ENCODE results near the gene CD96.
"Not testable (repeated sequence)": the region's sequence is repeated elsewhere in the genome, so short reads cannot be mapped to it uniquely, and the experiment has no call there.

Gene CD96

DNA sequence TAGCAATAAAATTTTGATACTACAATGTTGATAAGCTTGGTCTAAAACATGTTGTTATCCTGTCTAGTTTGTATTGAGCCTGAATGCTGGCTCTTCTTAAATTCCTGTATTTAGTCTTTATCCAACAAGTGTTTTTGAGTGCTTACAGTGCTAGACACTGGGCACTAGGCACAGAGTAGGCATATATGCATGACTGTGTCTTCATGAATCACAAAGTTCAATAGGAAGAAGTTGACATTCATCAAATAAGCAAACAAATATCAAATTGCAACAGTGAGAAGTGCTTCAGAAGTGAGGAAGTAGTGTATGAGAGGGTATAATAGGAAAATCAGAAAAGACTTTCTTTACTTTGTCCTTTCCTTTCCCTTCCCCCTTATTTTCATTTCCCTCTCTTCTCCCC lies 6.8 kb downstream of the CD96 start:
- no peaks in the 10 kb centered on the region for H3K9me3 ChIP-seq (replicated peaks in 1 of 2; ENCODE audit: control insufficient read depth in 2 of 2, insufficient read depth in 1 of 2, low read depth in 1 of 2, low read length in 2 of 2)
- H3K4me3 ChIP-seq (ENCODE audit: low read length in 2 of 2), result no peak overlapping the region
- no peak overlapping the region for H3K18ac ChIP-seq (ENCODE audit: low read length)
- no peak overlapping the region for H2AFZ ChIP-seq (ENCODE audit: low read length)
- no peak overlapping the region for H2AK5ac ChIP-seq (ENCODE audit: low read depth, low read length)
- no peak overlapping the region for H2BK5ac ChIP-seq (ENCODE audit: low read length)
- H3K4me1 ChIP-seq (ENCODE audit: control insufficient read depth in 2 of 2, insufficient read depth in 1 of 2, low read depth in 1 of 2, low read length in 2 of 2), result no peaks in the 10 kb centered on the region
- no peak overlapping the region for H3K4ac ChIP-seq (ENCODE audit: low read length)
- H3K79me1 ChIP-seq (ENCODE audit: low read depth, low read length), result no peaks in the 10 kb centered on the region
- no peak overlapping the region for H2BK12ac ChIP-seq (ENCODE audit: low read length)
- H4K8ac ChIP-seq (ENCODE audit: low read depth, low read length), result no peak overlapping the region
- no peak overlapping the region for H2BK15ac ChIP-seq (ENCODE audit: low read length)
- H3K36me3 ChIP-seq (replicated peaks in 1 of 2; ENCODE audit: control insufficient read depth in 2 of 2, insufficient read depth in 2 of 2, low read length in 2 of 2), result no peaks in the 10 kb centered on the region
- H4K91ac ChIP-seq (ENCODE audit: low read depth, low read length, poor library complexity), result no peak overlapping the region
- no peak overlapping the region for H3K23ac ChIP-seq (ENCODE audit: low read depth, low read length, poor library complexity)
- no peak overlapping the region for H3K9ac ChIP-seq (ENCODE audit: low read depth, low read length, poor library complexity)
- H3K4me2 ChIP-seq (ENCODE audit: insufficient read depth, low read length, poor library complexity, severe bottlenecking), result no peak overlapping the region
- DNase-seq (ENCODE audit: low spot score), result no peak
- no peaks in the 10 kb centered on the region for H3K27me3 ChIP-seq (ENCODE audit: control insufficient read depth in 3 of 3, insufficient read depth in 3 of 3, low read depth in 1 of 3, low read length in 3 of 3)
- no peak overlapping the region for H3K14ac ChIP-seq (ENCODE audit: low read length)
- H2BK120ac ChIP-seq (ENCODE audit: low read depth, low read length), result no peak overlapping the region
- H3K27ac ChIP-seq (replicated peaks; ENCODE audit: low read length), result no peak overlapping the region

DNA sequence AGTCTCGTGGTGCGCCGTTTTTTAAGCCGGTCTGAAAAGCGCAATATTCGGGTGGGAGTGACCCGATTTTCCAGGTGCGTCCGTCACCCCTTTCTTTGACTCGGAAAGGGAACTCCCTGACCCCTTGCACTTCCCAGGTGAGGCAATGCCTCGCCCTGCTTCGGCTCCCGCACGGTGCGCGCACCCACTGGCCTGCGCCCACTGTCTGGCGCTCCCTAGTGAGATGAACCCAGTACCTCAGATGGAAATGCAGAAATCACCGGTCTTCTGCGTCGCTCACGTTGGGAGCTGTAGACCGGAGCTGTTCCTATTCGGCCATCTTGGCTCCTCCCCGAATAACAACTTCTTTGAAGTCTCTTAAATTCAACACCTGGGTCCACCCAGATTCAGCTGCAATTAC lies 19.9 kb downstream of the CD96 start:
- not testable (repeated sequence) for H3K4me3 ChIP-seq (ENCODE audit: low read length in 2 of 2); H3K4me1 ChIP-seq (ENCODE audit: control insufficient read depth in 2 of 2, insufficient read depth in 1 of 2, low read depth in 1 of 2, low read length in 2 of 2); H3K4me2 ChIP-seq (ENCODE audit: insufficient read depth, low read length, poor library complexity, severe bottlenecking); H2BK15ac ChIP-seq (ENCODE audit: low read length); H3K9ac ChIP-seq (ENCODE audit: low read depth, low read length, poor library complexity); H2AFZ ChIP-seq (ENCODE audit: low read length); H3K27ac ChIP-seq (replicated peaks; ENCODE audit: low read length); H4K8ac ChIP-seq (ENCODE audit: low read depth, low read length); H2BK120ac ChIP-seq (ENCODE audit: low read depth, low read length); H3K23ac ChIP-seq (ENCODE audit: low read depth, low read length, poor library complexity); H3K79me1 ChIP-seq (ENCODE audit: low read depth, low read length); H2BK12ac ChIP-seq (ENCODE audit: low read length); H2BK5ac ChIP-seq (ENCODE audit: low read length); H3K27me3 ChIP-seq (ENCODE audit: control insufficient read depth in 3 of 3, insufficient read depth in 3 of 3, low read depth in 1 of 3, low read length in 3 of 3); H3K18ac ChIP-seq (ENCODE audit: low read length); H3K14ac ChIP-seq (ENCODE audit: low read length); DNase-seq (ENCODE audit: low spot score); H3K4ac ChIP-seq (ENCODE audit: low read length); H4K91ac ChIP-seq (ENCODE audit: low read depth, low read length, poor library complexity); H3K9me3 ChIP-seq (replicated peaks in 1 of 2; ENCODE audit: control insufficient read depth in 2 of 2, insufficient read depth in 1 of 2, low read depth in 1 of 2, low read length in 2 of 2); H2AK5ac ChIP-seq (ENCODE audit: low read depth, low read length); H3K36me3 ChIP-seq (replicated peaks in 1 of 2; ENCODE audit: control insufficient read depth in 2 of 2, insufficient read depth in 2 of 2, low read length in 2 of 2)
- no CpG with 5 or more reads among the region's 25 CpGs for WGBS, 2 donors (ENCODE audit: extremely low coverage in 2 of 2, insufficient read length in 2 of 2, insufficient replicate concordance in 1 of 2)

DNA sequence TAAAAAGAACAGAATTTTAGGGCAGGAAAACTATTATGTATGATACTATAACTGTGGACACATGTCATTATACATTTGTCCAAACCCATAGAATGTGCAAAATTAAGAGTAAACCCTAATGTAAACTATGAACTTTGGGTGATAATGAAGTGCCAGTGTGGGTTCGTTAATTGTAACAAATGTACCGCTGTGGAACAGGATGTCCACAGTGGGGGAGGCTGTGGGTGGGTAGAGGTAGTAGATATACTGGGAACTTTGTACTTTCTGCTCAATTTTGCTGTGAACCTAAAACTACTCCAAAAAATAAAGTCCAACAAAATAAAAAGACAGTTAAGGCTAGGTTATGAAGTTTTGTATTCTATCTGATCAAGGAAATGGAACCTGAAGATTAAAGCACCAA lies 24.8 kb downstream of the CD96 start:
- no peak overlapping the region for H3K27ac ChIP-seq (replicated peaks; ENCODE audit: low read length)
- no peak overlapping the region for H3K14ac ChIP-seq (ENCODE audit: low read length)
- H3K4me3 ChIP-seq (ENCODE audit: low read length in 2 of 2), result no peak overlapping the region
- H3K9ac ChIP-seq (ENCODE audit: low read depth, low read length, poor library complexity), result no peak overlapping the region
- H3K4me2 ChIP-seq (ENCODE audit: insufficient read depth, low read length, poor library complexity, severe bottlenecking), result no peak overlapping the region
- no peak overlapping the region for H3K23ac ChIP-seq (ENCODE audit: low read depth, low read length, poor library complexity)
- no peak overlapping the region for H2AFZ ChIP-seq (ENCODE audit: low read length)
- no peak for DNase-seq (ENCODE audit: low spot score)
- H2AK5ac ChIP-seq (ENCODE audit: low read depth, low read length), result no peak overlapping the region
- H4K91ac ChIP-seq (ENCODE audit: low read depth, low read length, poor library complexity), result no peak overlapping the region
- no peaks in the 10 kb centered on the region for H3K79me1 ChIP-seq (ENCODE audit: low read depth, low read length)
- H3K18ac ChIP-seq (ENCODE audit: low read length), result no peak overlapping the region
- H2BK120ac ChIP-seq (ENCODE audit: low read depth, low read length), result no peak overlapping the region
- H2BK15ac ChIP-seq (ENCODE audit: low read length), result no peak overlapping the region
- no peak overlapping the region for H4K8ac ChIP-seq (ENCODE audit: low read depth, low read length)
- no peaks in the 10 kb centered on the region for H3K27me3 ChIP-seq (ENCODE audit: control insufficient read depth in 3 of 3, insufficient read depth in 3 of 3, low read depth in 1 of 3, low read length in 3 of 3)
- no peak overlapping the region for H2BK12ac ChIP-seq (ENCODE audit: low read length)
- no peaks in the 10 kb centered on the region for H3K9me3 ChIP-seq (replicated peaks in 1 of 2; ENCODE audit: control insufficient read depth in 2 of 2, insufficient read depth in 1 of 2, low read depth in 1 of 2, low read length in 2 of 2)
- no peak overlapping the region for H3K4ac ChIP-seq (ENCODE audit: low read length)
- H2BK5ac ChIP-seq (ENCODE audit: low read length), result no peak overlapping the region
- no CpG with 5 or more reads among the region's 2 CpGs for WGBS, 2 donors (ENCODE audit: extremely low coverage in 2 of 2, insufficient read length in 2 of 2, insufficient replicate concordance in 1 of 2)
- peaks cover 0 to 3% of the 10 kb centered on the region in 2 donors for H3K4me1 ChIP-seq (ENCODE audit: control insufficient read depth in 2 of 2, insufficient read depth in 1 of 2, low read depth in 1 of 2, low read length in 2 of 2)
- no peaks in the 10 kb centered on the region for H3K36me3 ChIP-seq (replicated peaks in 1 of 2; ENCODE audit: control insufficient read depth in 2 of 2, insufficient read depth in 2 of 2, low read length in 2 of 2)

DNA sequence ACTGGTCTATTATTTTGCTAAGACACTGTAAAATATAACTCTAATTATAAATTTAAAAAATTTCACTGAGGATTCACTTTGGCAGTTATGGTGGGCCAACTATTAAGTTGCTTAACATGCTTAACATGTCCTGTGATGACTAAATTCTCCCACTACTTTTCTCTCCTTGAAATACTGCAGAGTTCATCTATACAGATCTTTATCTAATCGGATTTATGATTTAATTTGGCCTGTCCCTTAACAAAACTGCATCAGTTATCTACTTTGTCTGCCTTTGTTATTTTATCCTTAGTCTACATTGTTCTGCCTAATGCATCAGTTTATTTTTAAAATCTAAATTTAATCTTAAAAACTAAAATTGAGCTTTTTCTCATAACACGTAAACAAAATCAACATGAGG lies 26.4 kb downstream of the CD96 start:
- no peak overlapping the region for H3K4me3 ChIP-seq (ENCODE audit: low read length in 2 of 2)
- no peak overlapping the region for H3K23ac ChIP-seq (ENCODE audit: low read depth, low read length, poor library complexity)
- no peak overlapping the region for H2BK5ac ChIP-seq (ENCODE audit: low read length)
- H3K36me3 ChIP-seq (replicated peaks in 1 of 2; ENCODE audit: control insufficient read depth in 2 of 2, insufficient read depth in 2 of 2, low read length in 2 of 2), result no peaks in the 10 kb centered on the region
- H2AFZ ChIP-seq (ENCODE audit: low read length), result no peak overlapping the region
- 100% methylated on average over 1 of the region's 2 CpGs; no CpG with 5 or more reads in 1 of the 2 donors for WGBS, 2 donors (ENCODE audit: extremely low coverage in 2 of 2, insufficient read length in 2 of 2, insufficient replicate concordance in 1 of 2)
- no peak overlapping the region for H4K8ac ChIP-seq (ENCODE audit: low read depth, low read length)
- H2BK120ac ChIP-seq (ENCODE audit: low read depth, low read length), result no peak overlapping the region
- H2BK15ac ChIP-seq (ENCODE audit: low read length), result no peak overlapping the region
- DNase-seq (ENCODE audit: low spot score), result no peak
- no peaks in the 10 kb centered on the region for H3K9me3 ChIP-seq (replicated peaks in 1 of 2; ENCODE audit: control insufficient read depth in 2 of 2, insufficient read depth in 1 of 2, low read depth in 1 of 2, low read length in 2 of 2)
- no peak overlapping the region for H3K4ac ChIP-seq (ENCODE audit: low read length)
- H3K4me1 ChIP-seq (ENCODE audit: control insufficient read depth in 2 of 2, insufficient read depth in 1 of 2, low read depth in 1 of 2, low read length in 2 of 2), result no peaks in the 10 kb centered on the region
- no peak overlapping the region for H3K27ac ChIP-seq (replicated peaks; ENCODE audit: low read length)
- no peak overlapping the region for H4K91ac ChIP-seq (ENCODE audit: low read depth, low read length, poor library complexity)
- H3K18ac ChIP-seq (ENCODE audit: low read length), result no peak overlapping the region
- no peak overlapping the region for H3K4me2 ChIP-seq (ENCODE audit: insufficient read depth, low read length, poor library complexity, severe bottlenecking)
- no peaks in the 10 kb centered on the region for H3K79me1 ChIP-seq (ENCODE audit: low read depth, low read length)
- H3K14ac ChIP-seq (ENCODE audit: low read length), result no peak overlapping the region
- H3K9ac ChIP-seq (ENCODE audit: low read depth, low read length, poor library complexity), result no peak overlapping the region
- no peak overlapping the region for H2BK12ac ChIP-seq (ENCODE audit: low read length)
- H2AK5ac ChIP-seq (ENCODE audit: low read depth, low read length), result no peak overlapping the region
- no peaks in the 10 kb centered on the region for H3K27me3 ChIP-seq (ENCODE audit: control insufficient read depth in 3 of 3, insufficient read depth in 3 of 3, low read depth in 1 of 3, low read length in 3 of 3)
